Hepatocyte (in vitro differentiated cells): ENCODE measurements around the gene TEX36. TPM values are rescaled to one million over a fixed set of nuclear protein-coding genes. Genes with fewer than 3 reads are reported as not detected.

Experiments used
- DNase-seq: peaks from one replicate; pipeline ENCODE4 v3.0.0-alpha.2; 2016; ENCODE audit warnings: low spot score
- H2AFZ ChIP-seq: fragments of 200-600 bp; sonication (generic); 2 replicates; pipeline ENCODE4 v1.6.0; 2016; ENCODE audit warnings: antibody characterized with exemption, mild to moderate bottlenecking
- H3K27ac ChIP-seq: fragments of 200-600 bp; sonication (generic); 2 replicates; pipeline ENCODE4 v1.5.1; 2016; ENCODE audit warnings: mild to moderate bottlenecking
- H3K27me3 ChIP-seq: fragments of 200-600 bp; sonication (generic); 2 replicates; pipeline ENCODE4 v1.6.1; 2016
- H3K36me3 ChIP-seq: fragments of 200-600 bp; sonication (generic); replicated peaks from 2 replicates; pipeline ENCODE4 v1.5.1; 2016; ENCODE audit warnings: low read depth; ENCODE audit not compliant: insufficient read depth
- H3K4me1 ChIP-seq: fragments of 200-600 bp; sonication (generic); 2 replicates; pipeline ENCODE4 v1.5.1; 2016; ENCODE audit warnings: mild to moderate bottlenecking, moderate library complexity; ENCODE audit not compliant: insufficient read depth
- H3K4me2 ChIP-seq: fragments of 200-600 bp; sonication (generic); 2 replicates; pipeline ENCODE4 v1.6.0; 2016
- H3K4me3 ChIP-seq: fragments of 200-600 bp; sonication (generic); 2 replicates; pipeline ENCODE4 v1.5.1; 2016; ENCODE audit warnings: mild to moderate bottlenecking
- H3K79me2 ChIP-seq: fragments of 200-600 bp; sonication (generic); 2 replicates; pipeline ENCODE4 v1.6.0; 2017; ENCODE audit warnings: mild to moderate bottlenecking
- H3K9me2 ChIP-seq: fragments of 200-600 bp; sonication (generic); replicated peaks from 2 replicates; pipeline ENCODE4 v1.6.0; 2017; ENCODE audit warnings: mild to moderate bottlenecking; ENCODE audit not compliant: insufficient read depth
- H3K9me3 ChIP-seq: fragments of 200-600 bp; sonication (generic); 2 replicates; pipeline ENCODE4 v1.5.1; 2016; ENCODE audit warnings: low read depth, mild to moderate bottlenecking
- H4K20me1 ChIP-seq: fragments of 200-600 bp; sonication (generic); 2 replicates; pipeline ENCODE4 v1.6.0; 2016; ENCODE audit warnings: mild to moderate bottlenecking; ENCODE audit not compliant: insufficient read depth, poor library complexity, severe bottlenecking
- EZH2 ChIP-seq: fragments of 200-600 bp; sonication (generic); IDR thresholded peaks from 2 replicates; pipeline ENCODE4 v1.6.1; 2016; ENCODE audit warnings: antibody characterized with exemption, mild to moderate bottlenecking, borderline replicate concordance
- EZH2phosphoT487 ChIP-seq: fragments of 200-600 bp; sonication (generic); IDR thresholded peaks from one replicate; pipeline ENCODE4 v1.6.1; 2018; ENCODE audit warnings: antibody characterized with exemption, mild to moderate bottlenecking, low read depth, moderate library complexity; ENCODE audit not compliant: unreplicated experiment, severe bottlenecking
- WGBS: methylation state at CpG from one replicate; pipeline ENCODE4 v1.1.6; 2016; ENCODE audit warnings: low lambda C conversion rate; ENCODE audit errors: missing lambda C conversion rate; 5-methylcytosine and 5-hydroxymethylcytosine counted together
- polyA plus RNA-seq: library from polyadenylated mRNA; unstranded; fragments of >200 nt; fragmentation: Nextera tagmentation; extraction: Ambion mirVana; gene quantifications from 2 replicates; pipeline ENCODE4 v1.2.1, GENCODE V29; 2016
- total RNA-seq: library from RNA; depleted of rRNA; stranded (reverse); fragments of >200 nt; gene quantifications from 2 replicates; pipeline ENCODE4 v1.2.3, GENCODE V29; 2014
- TF ChIP-seq, protein P1 (sequence below): fragments of 200-600 bp; sonication (generic); IDR thresholded peaks from 2 replicates; pipeline ENCODE4 v1.5.1; 2016; ENCODE audit warnings: antibody characterized with exemption, mild to moderate bottlenecking; ENCODE audit not compliant: poor library complexity

The TEX36 gene
- total and polyA plus RNA-seq, 2 experiments from 2014 or later, result not detected

DNA sequence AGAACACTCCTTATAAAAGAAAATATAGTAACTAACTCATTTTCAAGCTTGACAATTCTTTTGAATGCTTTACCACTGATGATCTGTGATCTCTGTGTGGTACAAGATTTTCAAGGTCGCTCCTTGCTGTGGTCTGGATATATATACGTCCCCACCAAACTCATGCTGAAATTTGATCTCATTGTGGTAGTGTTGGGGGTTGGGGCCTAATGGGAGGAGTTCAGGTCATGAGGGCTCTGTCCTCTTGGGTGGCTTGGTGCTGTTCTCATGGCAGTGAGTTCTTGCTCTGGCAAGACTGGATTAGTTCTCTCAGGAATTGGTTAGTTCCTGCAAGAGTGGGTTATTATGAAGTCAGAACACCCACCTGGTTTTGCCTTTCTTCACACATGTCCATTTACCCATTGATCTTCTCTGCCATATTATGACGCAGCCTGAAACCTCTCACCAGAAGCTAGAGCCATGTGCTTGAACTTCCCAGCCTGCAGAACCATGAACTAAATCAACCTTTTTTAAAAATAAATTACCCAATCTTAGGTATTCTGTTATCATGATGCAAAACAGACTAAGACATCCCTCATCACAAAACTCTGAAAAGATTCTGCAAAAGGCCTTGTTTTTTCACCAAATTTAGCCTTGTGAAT is 28.3 kb upstream of the TEX36 start:
- no peak for DNase-seq
- Histone ChIP-seq H3K9me3 (no peaks in the 10 kb centered on the region), H3K4me3 (no peak overlapping the region), H2AFZ (no peak overlapping the region), H3K27me3 (no peaks in the 10 kb centered on the region), H4K20me1 (no peaks in the 10 kb centered on the region), H3K27ac (no peak overlapping the region), H3K4me2 (no peak overlapping the region), H3K9me2 (no peaks in the 10 kb centered on the region), H3K36me3 (no peaks in the 10 kb centered on the region), H3K79me2 (no peaks in the 10 kb centered on the region), H3K4me1 (peaks cover 14% of the 10 kb centered on the region)
- 80% methylated on average over 3 of the region's 3 CpGs for WGBS
- TF ChIP-seq, protein P1, sequence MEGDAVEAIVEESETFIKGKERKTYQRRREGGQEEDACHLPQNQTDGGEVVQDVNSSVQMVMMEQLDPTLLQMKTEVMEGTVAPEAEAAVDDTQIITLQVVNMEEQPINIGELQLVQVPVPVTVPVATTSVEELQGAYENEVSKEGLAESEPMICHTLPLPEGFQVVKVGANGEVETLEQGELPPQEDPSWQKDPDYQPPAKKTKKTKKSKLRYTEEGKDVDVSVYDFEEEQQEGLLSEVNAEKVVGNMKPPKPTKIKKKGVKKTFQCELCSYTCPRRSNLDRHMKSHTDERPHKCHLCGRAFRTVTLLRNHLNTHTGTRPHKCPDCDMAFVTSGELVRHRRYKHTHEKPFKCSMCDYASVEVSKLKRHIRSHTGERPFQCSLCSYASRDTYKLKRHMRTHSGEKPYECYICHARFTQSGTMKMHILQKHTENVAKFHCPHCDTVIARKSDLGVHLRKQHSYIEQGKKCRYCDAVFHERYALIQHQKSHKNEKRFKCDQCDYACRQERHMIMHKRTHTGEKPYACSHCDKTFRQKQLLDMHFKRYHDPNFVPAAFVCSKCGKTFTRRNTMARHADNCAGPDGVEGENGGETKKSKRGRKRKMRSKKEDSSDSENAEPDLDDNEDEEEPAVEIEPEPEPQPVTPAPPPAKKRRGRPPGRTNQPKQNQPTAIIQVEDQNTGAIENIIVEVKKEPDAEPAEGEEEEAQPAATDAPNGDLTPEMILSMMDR, result no peak
- no peak for TF ChIP-seq EZH2phosphoT487
- TF ChIP-seq EZH2, result no peak

DNA sequence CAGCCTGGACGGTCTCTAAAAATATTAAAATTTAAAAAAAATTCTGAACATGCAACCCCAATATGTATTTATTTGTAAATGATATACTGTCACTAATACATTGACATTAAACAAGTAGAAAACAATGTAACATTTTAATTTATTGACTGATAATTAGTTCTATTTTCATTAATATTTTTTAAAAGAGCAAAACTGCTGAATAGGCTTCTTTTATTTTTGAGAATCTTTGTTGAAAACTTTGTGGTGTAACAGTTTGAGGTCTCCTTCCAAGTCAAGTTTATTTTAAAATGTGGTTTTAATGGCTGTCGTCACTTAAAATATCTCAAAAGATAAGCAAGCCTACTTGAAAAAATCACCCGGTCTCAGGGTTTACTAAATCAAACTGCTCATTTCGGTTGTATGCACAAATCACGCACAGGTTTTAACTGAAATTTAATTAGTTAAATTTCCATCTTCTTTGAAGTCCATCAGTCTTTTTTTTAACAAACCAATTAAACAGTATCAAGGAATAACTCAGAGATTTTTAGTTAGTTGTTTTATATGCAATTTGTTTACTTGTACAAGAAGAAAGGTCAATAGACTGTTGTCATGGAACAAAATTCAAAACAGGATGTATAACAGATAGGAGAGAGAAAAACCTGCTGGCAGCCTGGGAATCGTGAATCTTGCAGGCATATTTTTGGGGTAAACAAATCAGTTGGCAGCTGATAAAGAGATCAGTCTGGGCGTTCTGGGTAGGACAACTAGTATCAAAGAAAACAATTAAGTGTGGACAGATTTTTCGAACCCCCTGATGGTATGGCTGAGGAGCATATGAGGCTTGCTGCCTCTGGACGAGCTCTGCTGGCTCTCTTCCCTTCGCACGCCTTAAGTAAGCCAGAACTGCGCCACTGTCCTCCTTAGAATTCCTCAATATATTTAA is 26.9 kb upstream of the TEX36 start:
- Histone ChIP-seq H3K9me2 (no peaks in the 10 kb centered on the region), H3K79me2 (no peaks in the 10 kb centered on the region), H3K27me3 (no peaks in the 10 kb centered on the region), H3K9me3 (no peaks in the 10 kb centered on the region), H3K4me1 (peaks cover 14% of the 10 kb centered on the region), H3K4me3 (no peak overlapping the region), H2AFZ (no peak overlapping the region), H3K4me2 (peak overlapping the region; percentile 2), H3K27ac (no peak overlapping the region), H4K20me1 (no peaks in the 10 kb centered on the region), H3K36me3 (no peaks in the 10 kb centered on the region)
- WGBS, result 54% methylated on average over 12 of the region's 12 CpGs
- no peak for DNase-seq
- TF ChIP-seq, protein P1, result no peak
- no peak for TF ChIP-seq EZH2
- TF ChIP-seq EZH2phosphoT487, result no peak

DNA sequence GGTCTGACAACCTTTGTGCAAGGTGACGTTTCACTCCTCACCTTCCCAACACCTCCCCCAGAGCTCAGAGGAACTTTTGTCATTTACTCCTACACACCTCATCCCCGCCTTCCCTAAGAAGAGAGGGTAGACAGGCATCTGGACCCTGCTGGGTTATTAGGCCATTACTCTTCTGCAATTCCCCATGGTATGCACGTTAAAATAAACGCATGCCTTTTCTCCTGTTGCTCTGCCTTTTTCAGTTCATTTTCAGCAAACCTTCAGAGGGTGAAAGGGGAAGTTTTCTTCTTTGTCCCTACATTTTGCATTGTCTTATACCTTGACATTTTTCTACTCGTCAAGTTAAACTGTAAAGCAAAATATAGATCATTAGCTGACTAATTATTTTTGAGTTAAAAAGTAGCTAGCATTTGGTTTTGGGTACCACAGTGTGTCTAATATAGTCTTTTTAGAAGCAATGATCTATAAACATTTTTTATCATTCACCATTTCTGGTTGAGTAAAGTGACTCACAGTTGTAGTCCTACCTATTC is 26.1 kb upstream of the TEX36 start:
- no peak for TF ChIP-seq EZH2
- TF ChIP-seq EZH2phosphoT487, result no peak
- TF ChIP-seq, protein P1, result no peak
- no peak overlapping the region for H3K4me3 ChIP-seq
- no peaks in the 10 kb centered on the region for H3K36me3 ChIP-seq
- no peaks in the 10 kb centered on the region for H3K9me3 ChIP-seq
- no peak for DNase-seq
- H3K4me1 ChIP-seq, result peaks cover 14% of the 10 kb centered on the region
- H3K4me2 ChIP-seq, result no peak overlapping the region
- WGBS, result 41% methylated on average over 5 of the region's 5 CpGs
- H2AFZ ChIP-seq, result no peak overlapping the region
- no peak overlapping the region for H3K27ac ChIP-seq
- no peaks in the 10 kb centered on the region for H3K27me3 ChIP-seq
- H3K9me2 ChIP-seq, result no peaks in the 10 kb centered on the region
- H4K20me1 ChIP-seq, result no peaks in the 10 kb centered on the region
- H3K79me2 ChIP-seq, result no peaks in the 10 kb centered on the region
